HG02885 (cell line): ENCODE results near the gene OR52K1.
A peak's percentile ranks its signal among the peaks of the same experiment; 100 is the strongest.
"Not testable (repeated sequence)": the region's sequence is repeated elsewhere in the genome, so short reads cannot be mapped to it uniquely, and the experiment has no call there.

Source experiments
- ATAC-seq: cut with Tn5 transposase; IDR thresholded peaks from one replicate; pipeline ENCODE4 v1.9.1; 2021; ENCODE audit warnings: mild to moderate bottlenecking; ENCODE audit not compliant: unreplicated experiment, poor library complexity

The OR52K1 gene

GRCh38 chr11:4484310-4484709, 1.9 kb downstream of the OR52K1 start:
- no peak for ATAC-seq

GRCh38 chr11:4491405-4491804, 9.0 kb downstream of the OR52K1 start:
- ATAC-seq, result not testable (repeated sequence)

GRCh38 chr11:4491878-4492606, 9.6 kb downstream of the OR52K1 start:
- ATAC-seq, result no peak

GRCh38 chr11:4493480-4493818, 11.0 kb downstream of the OR52K1 start:
- ATAC-seq, result no peak

GRCh38 chr11:4495487-4495886, 13.0 kb downstream of the OR52K1 start:
- ATAC-seq, result no peak

- ATAC-seq, result no peak
Observed at GRCh38 chr11:4495986-4496385, 13.5 kb downstream of the OR52K1 start.

DNA sequence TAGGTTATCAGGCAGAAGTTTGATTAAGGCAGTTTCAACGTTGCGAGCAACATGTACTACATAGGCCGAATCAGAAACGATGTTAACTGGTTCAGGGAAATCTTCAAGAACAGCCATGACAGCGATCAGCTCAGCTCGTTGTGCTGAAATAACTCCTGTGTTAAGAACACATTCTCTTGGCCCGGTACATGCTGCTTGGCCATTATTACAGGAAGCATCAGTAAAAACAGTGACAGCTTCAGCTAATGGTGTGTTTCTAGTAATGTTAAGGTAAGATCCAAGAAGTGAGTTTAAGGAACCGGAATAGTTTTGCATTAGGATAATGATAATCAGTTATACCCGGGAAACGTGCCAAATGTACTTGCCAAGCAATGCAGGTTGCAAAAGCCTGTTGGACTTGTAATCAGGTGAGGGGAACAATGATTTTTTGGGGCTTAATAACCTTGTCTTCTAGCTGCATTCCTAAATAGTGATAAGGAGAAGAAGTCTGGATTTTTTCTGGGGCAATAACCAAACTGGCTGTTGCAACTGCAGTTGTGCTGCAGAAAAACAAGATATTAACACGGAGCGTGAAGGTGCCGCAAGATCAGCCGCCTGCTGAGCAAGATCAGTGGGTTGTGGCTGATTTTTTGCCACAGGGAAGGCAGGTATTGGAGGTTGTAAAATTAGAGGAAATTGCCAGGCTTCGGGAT, 14.3 kb downstream of the OR52K1 start:
- ATAC-seq, result no peak

DNA sequence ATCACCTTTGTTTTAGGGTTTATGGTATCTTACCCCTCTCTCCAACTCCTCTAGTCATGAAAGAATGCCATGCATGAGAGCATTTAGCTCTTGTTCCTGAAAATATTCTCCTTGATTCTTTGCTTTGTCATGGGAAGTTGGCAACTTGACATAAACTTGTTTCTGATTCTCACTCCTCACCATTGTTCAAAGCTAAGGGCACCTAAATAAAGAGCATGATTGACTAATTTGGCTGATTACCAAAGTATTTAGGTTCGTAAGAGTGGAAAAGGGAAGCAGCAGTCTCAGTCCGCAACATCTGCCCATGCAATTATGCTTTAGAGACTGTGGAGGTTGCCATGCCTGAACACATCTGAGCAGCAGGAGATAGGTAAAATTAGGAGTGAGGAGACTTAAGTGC, 26.4 kb downstream of the OR52K1 start:
- no peak for ATAC-seq

DNA sequence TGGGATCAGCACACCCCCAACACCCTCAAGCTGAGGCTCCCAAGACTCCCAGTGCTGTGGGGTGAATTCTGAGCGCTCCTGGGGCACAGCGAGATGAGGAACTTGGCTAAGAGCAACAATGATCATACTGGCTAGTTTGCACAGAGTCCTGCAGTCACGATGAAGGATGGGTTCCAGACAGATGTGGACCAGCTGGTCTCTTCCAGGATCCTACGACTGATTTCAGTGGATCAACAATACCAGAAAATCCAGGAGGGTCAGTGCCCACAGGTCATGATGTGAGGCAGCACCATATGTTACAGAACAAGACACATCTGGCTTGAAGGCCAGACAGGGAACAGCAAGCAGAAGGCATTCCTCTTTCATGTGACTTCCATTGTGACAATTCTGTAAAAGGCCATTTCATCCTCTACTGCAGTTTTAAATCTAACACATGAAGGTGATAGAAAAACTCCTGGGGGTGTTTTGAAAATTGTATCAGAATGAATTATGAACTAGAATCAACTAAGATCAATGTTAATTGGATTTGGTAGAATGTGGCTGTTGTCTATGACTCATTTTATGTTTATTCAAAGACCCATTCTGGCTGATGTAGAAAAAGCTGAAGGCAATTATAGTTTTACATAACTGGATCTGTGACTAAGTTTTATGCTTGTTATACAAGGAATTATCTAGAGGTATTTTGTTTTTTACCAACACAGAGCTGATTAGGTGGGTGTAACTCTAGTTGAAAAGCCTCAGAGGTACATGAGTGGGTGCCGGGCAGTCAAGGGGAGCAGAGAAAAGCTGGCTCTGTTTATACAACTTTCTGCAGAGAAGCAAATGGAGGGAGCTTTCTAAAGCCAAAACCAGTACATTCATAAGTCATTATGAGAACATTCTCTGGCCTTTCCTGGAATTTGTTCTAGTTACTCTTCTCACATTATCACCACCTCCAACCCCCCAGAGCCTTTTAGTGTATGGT, 29.1 kb downstream of the OR52K1 start:
- ATAC-seq, result no peak

GRCh38 chr11:4514196-4514595, 31.8 kb downstream of the OR52K1 start:
- ATAC-seq, result no peak

DNA sequence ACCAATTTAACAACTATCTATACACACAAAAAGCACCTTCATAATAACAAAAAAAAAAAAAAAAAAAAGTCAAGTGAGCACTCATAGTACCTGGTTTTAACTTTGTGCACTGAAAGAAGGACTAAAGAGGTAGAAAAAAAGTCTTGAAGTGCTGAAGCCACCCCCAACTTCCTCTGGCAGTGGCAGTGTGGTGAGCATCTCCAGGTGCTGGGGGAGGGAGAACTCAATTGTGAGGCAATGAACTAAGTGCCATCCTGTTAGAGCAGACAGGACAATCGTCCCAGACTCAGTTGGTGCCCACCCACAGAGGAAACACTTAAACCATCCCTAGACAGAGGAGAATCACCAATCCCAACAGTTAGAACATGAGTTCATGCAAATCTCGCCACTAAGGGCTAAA, 39.9 kb downstream of the OR52K1 start:
- ATAC-seq, result no peak

- no peak for ATAC-seq
Observed at GRCh38 chr11:4522752-4523151, 40.3 kb downstream of the OR52K1 start.

DNA sequence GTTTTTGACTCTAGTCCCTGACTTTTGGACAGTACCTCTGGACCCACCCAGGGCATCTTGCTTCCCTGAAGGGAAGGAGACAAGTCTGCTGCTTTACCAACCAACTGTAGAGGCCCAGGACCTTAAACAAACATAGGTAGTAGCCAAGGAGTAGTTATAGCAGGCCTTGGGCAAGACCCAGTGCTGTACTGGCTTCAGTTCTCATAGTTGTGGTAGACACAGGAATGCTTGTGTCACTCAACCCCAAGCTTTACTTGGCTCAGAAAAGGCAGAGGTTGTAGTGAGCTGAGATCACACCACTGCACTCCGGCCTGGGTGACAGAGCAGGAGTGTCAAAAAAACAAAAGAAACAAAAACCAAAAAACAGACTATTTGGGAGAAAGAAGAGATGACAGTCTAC, 41.2 kb downstream of the OR52K1 start:
- ATAC-seq, result no peak

DNA sequence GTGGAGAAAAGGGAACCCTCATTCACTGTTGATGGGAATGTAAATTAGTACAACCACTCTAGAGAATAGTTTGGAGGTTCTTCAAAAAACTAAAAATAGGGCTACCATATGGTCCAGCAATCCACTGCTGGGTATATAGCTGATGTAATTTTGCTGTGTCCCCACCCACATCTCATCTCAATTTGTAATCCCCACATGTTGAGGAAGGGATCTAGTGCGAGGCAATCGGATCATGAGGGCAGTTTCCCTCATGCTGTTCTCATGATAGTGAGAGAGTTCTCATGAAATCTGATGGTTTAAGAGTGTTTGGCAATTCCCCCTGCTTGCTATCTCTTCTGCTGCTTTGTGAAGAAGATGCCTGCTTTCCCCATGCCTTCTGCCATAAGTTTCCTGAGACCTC, 45.5 kb downstream of the OR52K1 start:
- no peak for ATAC-seq

GRCh38 chr11:4531686-4532085, 49.2 kb downstream of the OR52K1 start:
- not testable (repeated sequence) for ATAC-seq

DNA sequence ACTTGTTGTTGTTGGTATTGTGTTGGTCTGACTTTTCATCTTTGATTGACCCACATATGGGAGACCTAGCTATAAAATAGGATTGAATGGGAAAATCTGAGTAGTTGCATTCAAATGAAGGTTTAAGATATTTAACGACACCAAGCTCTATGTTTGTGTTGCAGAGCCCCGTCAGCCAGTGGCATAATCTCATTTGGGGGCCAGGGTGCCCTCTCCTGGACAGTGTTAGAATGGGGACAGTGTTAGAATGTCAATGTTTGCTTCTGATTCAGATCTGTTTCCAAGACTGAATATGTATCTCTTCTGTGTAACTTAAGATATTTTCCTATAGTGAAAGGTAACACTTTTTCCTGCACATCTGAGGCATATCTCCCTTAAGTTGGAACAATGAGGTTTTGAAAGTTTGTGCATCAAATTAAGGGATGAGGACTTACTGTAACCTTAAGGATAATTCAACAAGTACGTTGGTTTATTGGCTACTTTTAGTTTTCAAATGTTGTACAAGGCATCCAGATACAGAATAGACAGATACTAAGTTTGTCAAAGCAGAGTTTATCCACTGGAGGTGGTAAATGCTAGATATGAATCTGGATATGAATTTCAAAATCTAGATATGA, 57.3 kb downstream of the OR52K1 start:
- ATAC-seq, result peak; percentile 81

GRCh38 chr11:4541071-4541470, 58.6 kb downstream of the OR52K1 start:
- no peak for ATAC-seq
